GM12864 (cell line): ENCODE data around the gene MRO.

Experiments used
- DNase-seq: peaks from one replicate; pipeline ENCODE4 v3.0.0-alpha.2; 2011; ENCODE audit warnings: low read depth
- H3K4me3 ChIP-seq: 2 replicates; pipeline ENCODE4 v1.5.1; 2011; ENCODE audit warnings: mild to moderate bottlenecking, low read depth, low read length, control low read depth
- TF ChIP-seq, protein P1 (sequence below): IDR thresholded peaks from 2 replicates; pipeline ENCODE4 v1.5.1; 2011; ENCODE audit warnings: low read depth, mild to moderate bottlenecking, moderate library complexity, low read length, control low read depth, inconsistent platforms; ENCODE audit errors: missing control alignments

The MRO gene

DNA sequence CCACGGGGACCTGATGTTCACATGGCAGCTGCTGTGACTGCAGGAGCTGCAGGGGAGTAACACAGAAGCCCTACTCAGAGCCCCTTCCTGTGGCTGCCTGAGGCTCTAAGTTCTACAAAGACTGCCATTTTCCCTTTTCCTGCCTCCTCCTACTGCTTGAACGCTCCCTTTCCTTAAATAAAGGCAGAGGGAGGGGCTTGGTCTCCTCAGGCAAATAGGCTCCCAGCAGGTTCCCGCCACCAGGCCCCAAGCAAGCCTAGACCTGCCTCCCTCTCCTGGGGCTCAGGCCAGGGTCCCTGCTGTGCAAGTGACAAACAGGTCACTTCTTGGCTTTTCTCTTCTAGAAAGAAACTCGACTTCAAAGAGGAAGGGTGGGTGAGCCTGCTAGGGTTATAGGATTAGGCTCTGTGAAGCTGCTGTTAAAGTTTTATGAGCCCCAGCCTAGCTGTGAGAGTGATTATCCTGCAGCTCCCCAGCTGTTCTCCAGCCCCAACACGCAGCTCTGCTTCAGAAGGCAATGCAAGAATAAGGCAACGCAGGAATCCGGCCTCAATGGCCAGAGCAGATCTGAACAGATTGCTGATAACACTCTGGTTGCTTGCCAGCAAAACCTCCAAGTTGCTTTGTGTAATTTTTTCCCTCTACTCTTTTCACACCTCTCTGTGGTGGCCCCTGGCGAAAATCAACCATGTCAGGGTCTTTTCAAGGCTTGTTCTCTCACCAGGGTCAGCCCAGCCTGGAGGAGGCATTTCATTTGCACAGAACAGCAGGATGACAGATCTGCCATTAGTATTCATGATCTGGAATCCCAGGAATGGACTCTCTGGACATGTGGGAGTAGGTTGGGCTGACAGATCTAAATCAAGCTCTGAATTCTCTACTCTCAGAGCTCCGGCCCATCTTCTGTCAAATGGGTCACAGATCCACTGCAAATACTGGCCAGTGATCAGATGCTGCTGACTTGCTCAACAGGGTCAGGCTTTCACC is 71.3 kb downstream of the MRO start:
- H3K4me3 ChIP-seq = no peak overlapping the region
- TF ChIP-seq, protein P1, sequence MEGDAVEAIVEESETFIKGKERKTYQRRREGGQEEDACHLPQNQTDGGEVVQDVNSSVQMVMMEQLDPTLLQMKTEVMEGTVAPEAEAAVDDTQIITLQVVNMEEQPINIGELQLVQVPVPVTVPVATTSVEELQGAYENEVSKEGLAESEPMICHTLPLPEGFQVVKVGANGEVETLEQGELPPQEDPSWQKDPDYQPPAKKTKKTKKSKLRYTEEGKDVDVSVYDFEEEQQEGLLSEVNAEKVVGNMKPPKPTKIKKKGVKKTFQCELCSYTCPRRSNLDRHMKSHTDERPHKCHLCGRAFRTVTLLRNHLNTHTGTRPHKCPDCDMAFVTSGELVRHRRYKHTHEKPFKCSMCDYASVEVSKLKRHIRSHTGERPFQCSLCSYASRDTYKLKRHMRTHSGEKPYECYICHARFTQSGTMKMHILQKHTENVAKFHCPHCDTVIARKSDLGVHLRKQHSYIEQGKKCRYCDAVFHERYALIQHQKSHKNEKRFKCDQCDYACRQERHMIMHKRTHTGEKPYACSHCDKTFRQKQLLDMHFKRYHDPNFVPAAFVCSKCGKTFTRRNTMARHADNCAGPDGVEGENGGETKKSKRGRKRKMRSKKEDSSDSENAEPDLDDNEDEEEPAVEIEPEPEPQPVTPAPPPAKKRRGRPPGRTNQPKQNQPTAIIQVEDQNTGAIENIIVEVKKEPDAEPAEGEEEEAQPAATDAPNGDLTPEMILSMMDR = no peak
- no peak for DNase-seq

DNA sequence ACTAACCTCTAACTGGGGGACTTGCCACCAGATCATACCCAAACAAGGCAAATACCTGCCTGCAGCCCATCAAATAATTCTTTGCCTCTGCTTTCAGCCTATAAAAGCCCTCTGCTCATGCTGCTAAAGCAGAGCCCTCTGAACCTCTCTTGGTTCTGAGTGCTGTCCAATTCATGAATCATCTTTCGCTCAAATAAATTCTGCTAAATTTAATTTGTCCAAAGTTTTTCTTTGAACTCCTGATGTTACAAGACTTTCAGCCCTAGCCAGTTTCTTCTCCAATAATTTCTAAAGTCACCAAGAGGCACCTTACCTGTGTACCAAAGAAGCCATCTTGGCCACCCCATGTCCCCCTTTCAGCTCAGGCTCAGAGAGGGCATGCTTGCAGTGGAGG is 72.0 kb downstream of the MRO start:
- no peak for DNase-seq
- TF ChIP-seq, protein P1 = no peak
- no peak overlapping the region for H3K4me3 ChIP-seq

DNA sequence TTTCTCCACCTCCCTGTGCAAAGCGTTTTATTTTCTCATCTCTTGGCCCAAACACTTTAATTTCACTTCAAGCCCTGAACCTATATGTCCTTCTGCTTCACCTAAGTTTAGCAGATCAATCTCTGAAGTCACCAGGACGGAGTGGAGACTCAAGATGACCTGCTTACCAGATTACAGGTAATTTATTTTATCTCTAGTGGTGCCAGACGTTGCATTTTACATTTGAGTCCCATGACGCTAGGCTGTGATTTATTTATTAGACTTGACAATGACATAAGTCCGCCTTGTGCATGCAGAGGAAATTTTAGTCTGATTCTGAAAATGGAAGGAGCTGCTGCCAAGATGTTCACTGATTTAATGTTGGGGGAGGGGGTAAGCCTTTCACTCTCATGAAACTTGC is 73.9 kb downstream of the MRO start:
- no peak overlapping the region for H3K4me3 ChIP-seq
- TF ChIP-seq, protein P1 = no peak
- no peak for DNase-seq
